ENCODE data around the gene HJV. TPM values are rescaled to one million over a fixed set of nuclear protein-coding genes. Genes with fewer than 3 reads are reported as not detected.

HJV gene
- total and polyA plus RNA-seq, 2 of the 4 experiments (the other 2 are of a cell fraction), result not detected

GRCh38 chr1:146036965-146037646 is 15.6 kb upstream of the HJV start (continued):
- no peak for TF ChIP-seq MXI1 (IDR thresholded peaks at IDR 0.05; ENCODE audit: borderline replicate concordance, low read depth, low read length)

DNA sequence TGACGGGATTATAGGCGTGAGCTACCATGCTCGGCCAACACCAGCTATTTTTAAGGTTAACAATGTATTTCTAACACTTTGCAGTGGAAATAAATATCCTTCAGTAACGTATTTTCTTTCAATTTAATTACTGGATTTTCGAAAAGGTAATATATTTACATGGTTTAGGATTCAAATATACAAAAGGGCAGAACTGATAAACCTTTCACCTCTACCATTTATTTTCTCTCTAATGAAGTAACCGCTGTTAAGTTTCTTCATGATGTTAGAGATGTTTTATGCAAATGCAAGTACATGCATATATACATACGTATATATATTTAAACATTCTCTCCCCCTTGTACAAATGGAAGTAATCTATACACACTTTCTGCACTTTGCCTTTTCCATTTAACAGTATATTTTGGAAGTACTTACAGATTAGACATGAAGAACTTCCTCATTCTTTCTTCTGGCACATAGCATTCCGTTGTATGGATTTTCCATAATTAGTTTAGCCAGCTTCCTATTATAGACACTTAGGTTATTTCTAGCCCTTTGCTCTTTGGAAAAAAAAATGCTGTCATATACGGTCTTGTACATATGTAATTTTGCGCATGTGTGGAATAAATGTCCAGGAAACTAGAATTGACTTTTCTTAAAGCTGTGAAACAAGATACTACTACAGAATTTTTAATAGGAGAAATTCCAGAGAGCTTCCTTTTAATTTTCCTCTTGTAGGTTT is 14.9 kb upstream of the HJV start:
- CTCF ChIA-PET, result interaction anchor here (1.0 kb wide), 1 partner anchor 145 kb away, joined by 3 read pairs; no protein-coding TSS in a partner anchor
- no peak for ATAC-seq (ENCODE audit: low read depth)
- DNase-seq, result no peak

More for the DNA sequence above, 14.9 kb upstream of the HJV start:
- TF ChIP-seq CEBPB (IDR thresholded peaks at IDR 0.05; ENCODE audit: low read depth, low read length) (no peak), BHLHE40 (IDR thresholded peaks at IDR 0.05; ENCODE audit: low read depth, low read length) (no peak), MAZ (IDR thresholded peaks at IDR 0.05; ENCODE audit: borderline replicate concordance, low read depth, low read length) (no peak), RAD21 (IDR thresholded peaks at IDR 0.05; ENCODE audit: low read length) (no peak), MAFK (IDR thresholded peaks at IDR 0.05; ENCODE audit: low read depth, low read length) (no peak), CTCF (conservative IDR thresholded peaks at IDR 0.05; ENCODE audit: low read depth, low read length) (no peak)
- TF ChIP-seq, protein P1, sequence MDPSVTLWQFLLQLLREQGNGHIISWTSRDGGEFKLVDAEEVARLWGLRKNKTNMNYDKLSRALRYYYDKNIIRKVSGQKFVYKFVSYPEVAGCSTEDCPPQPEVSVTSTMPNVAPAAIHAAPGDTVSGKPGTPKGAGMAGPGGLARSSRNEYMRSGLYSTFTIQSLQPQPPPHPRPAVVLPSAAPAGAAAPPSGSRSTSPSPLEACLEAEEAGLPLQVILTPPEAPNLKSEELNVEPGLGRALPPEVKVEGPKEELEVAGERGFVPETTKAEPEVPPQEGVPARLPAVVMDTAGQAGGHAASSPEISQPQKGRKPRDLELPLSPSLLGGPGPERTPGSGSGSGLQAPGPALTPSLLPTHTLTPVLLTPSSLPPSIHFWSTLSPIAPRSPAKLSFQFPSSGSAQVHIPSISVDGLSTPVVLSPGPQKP (IDR thresholded peaks at IDR 0.05; ENCODE audit: borderline replicate concordance, low read depth, low read length), result no peak
- no peak overlapping the region for H2BK20ac ChIP-seq (ENCODE audit: low read depth, low read length)
- no peak overlapping the region for H2AK5ac ChIP-seq (ENCODE audit: low read depth, low read length)
- H3K56ac ChIP-seq (ENCODE audit: extremely low read depth, insufficient read depth, low read length), result no peak overlapping the region
- no peaks in the 10 kb centered on the region for H3K4me1 ChIP-seq (ENCODE audit: control insufficient read depth, insufficient read depth, low read length)
- H2BK120ac ChIP-seq (ENCODE audit: low read depth, low read length), result no peak overlapping the region
- POLR2A ChIA-PET (ENCODE audit: unreplicated experiment), result no interaction called here
- no CpG with 5 or more reads among the region's 10 CpGs for WGBS, 2 experiments (ENCODE audit: extremely low coverage in 2 of 2, insufficient read length in 1 of 2)
- no peaks in the 10 kb centered on the region for H3K9me3 ChIP-seq (ENCODE audit: control insufficient read depth, insufficient read depth, low read length)
- H3K18ac ChIP-seq (ENCODE audit: low read depth, low read length), result no peak overlapping the region
- no peaks in the 10 kb centered on the region for H3K79me1 ChIP-seq (ENCODE audit: low read depth in 1 of 2, low read length in 2 of 2)
- no peak overlapping the region for H3K9ac ChIP-seq (ENCODE audit: low read depth, low read length)
- H3K4me2 ChIP-seq (ENCODE audit: low read depth, low read length), result peak overlapping the region; percentile 62
- no peak overlapping the region for H4K91ac ChIP-seq (ENCODE audit: insufficient read depth, low read depth, low read length)
- H3K27ac ChIP-seq (ENCODE audit: insufficient read depth, low read length), result no peak overlapping the region
- intact Hi-C loops (cut with micrococcal nuclease) (no loop called here), dilution Hi-C loops (cut with HindIII; ENCODE audit: low sequenced_read_pairs, unreplicated experiment) (no loop called here), in situ Hi-C loops (cut with MboI; ENCODE audit: low sequenced_read_pairs) (no loop called here)
- no peak overlapping the region for H3K4ac ChIP-seq (ENCODE audit: low read depth, low read length)
- peak overlapping the region; percentile 46 for H3K4me3 ChIP-seq (ENCODE audit: insufficient read depth, low read depth, low read length)
- H2AK9ac ChIP-seq (replicated peaks; ENCODE audit: low read depth, low read length, poor library complexity), result no peak overlapping the region
- H2BK15ac ChIP-seq (ENCODE audit: low read depth, low read length), result no peak overlapping the region
- H4K20me1 ChIP-seq (ENCODE audit: insufficient read depth, low read length), result peaks cover 6% of the 10 kb centered on the region; the same call in 1 of the 2 replicates
- no peak overlapping the region for H2BK5ac ChIP-seq (ENCODE audit: low read depth, low read length, poor library complexity, severe bottlenecking)
- no peak overlapping the region for H4K5ac ChIP-seq (ENCODE audit: low read depth, low read length)
- no peak overlapping the region for H3K23ac ChIP-seq (ENCODE audit: low read depth, low read length)
- H3K9me1 ChIP-seq (ENCODE audit: insufficient read depth, low read length), result peaks cover 3% of the 10 kb centered on the region; the same call in 1 of the 2 replicates
- no peaks in the 10 kb centered on the region for H3K27me3 ChIP-seq (ENCODE audit: control insufficient read depth, insufficient read depth, low read length)
- no peak overlapping the region for H3K14ac ChIP-seq (replicated peaks; ENCODE audit: low read depth, low read length)
- H3K36me3 ChIP-seq (ENCODE audit: control insufficient read depth, insufficient read depth, low read length), result no peaks in the 10 kb centered on the region
- no TSS peak for BruUV-seq (replicated peaks)
- H2AFZ ChIP-seq (replicated peaks; ENCODE audit: low read length, poor library complexity), result peak overlapping the region; percentile 82
- H4K8ac ChIP-seq (ENCODE audit: low read depth in 2 of 2, low read length in 2 of 2), result no peak overlapping the region

Data from IMR-90 (cell line).